Spleen (tissue), 7 donors: ENCODE data around the gene CDR2.
A peak's percentile ranks its signal among the peaks of the same experiment; 100 is the strongest.

Source experiments
- CTCF ChIP-seq, 11 experiments: fragments of 200-600 bp in 7 of 11; fragments of 450-650 bp in 4 of 11; sonication (generic) in 4 of 11; IDR thresholded peaks in 8 of 11; conservative IDR thresholded peaks in 3 of 11; 1 replicate in 7 of 11; 2 replicates in 4 of 11; pipeline versions ENCODE4 v1.4.0 to v1.8.0; 2016 to 2021; ENCODE audit warnings: antibody characterized with exemption in 11 of 11, inconsistent platforms in 4 of 11, mild to moderate bottlenecking in 1 of 11
- POLR2A ChIP-seq, 3 donors: fragments of 450-650 bp; IDR thresholded peaks; one replicate each; pipeline ENCODE4 v1.5.1; 2017; ENCODE audit warnings: antibody characterized with exemption in 3 of 3, mild to moderate bottlenecking in 1 of 3
- POLR2AphosphoS5 ChIP-seq, 3 donors: sonication (generic); formaldehyde crosslinking; IDR thresholded peaks; one replicate each; pipeline ENCODE4 v1.5.1; 2017; ENCODE audit warnings: antibody characterized with exemption in 3 of 3
- donor health status: DM: no; HTN: no; CAD: no; lungs with moderate emphysema.
- donor health status: DM: no; HTN: no; CAD: no.
- donor health status: DM: no; HTN: no; CAD: no.

- no peak for TF ChIP-seq CTCF (IDR thresholded peaks at IDR 0.05 in 8 of 11, conservative IDR thresholded peaks at IDR 0.05 in 3 of 11)
- peak in 1 of 3 donors; percentile 27 for TF ChIP-seq POLR2AphosphoS5 (IDR thresholded peaks at IDR 0.05)
- TF ChIP-seq POLR2A (IDR thresholded peaks at IDR 0.05) = no peak
Measured at GRCh38 chr16:22314661-22315626, 59.5 kb downstream of the CDR2 start.
